Measurements from ENCODE around the gene MYT1.

Gene MYT1

DNA sequence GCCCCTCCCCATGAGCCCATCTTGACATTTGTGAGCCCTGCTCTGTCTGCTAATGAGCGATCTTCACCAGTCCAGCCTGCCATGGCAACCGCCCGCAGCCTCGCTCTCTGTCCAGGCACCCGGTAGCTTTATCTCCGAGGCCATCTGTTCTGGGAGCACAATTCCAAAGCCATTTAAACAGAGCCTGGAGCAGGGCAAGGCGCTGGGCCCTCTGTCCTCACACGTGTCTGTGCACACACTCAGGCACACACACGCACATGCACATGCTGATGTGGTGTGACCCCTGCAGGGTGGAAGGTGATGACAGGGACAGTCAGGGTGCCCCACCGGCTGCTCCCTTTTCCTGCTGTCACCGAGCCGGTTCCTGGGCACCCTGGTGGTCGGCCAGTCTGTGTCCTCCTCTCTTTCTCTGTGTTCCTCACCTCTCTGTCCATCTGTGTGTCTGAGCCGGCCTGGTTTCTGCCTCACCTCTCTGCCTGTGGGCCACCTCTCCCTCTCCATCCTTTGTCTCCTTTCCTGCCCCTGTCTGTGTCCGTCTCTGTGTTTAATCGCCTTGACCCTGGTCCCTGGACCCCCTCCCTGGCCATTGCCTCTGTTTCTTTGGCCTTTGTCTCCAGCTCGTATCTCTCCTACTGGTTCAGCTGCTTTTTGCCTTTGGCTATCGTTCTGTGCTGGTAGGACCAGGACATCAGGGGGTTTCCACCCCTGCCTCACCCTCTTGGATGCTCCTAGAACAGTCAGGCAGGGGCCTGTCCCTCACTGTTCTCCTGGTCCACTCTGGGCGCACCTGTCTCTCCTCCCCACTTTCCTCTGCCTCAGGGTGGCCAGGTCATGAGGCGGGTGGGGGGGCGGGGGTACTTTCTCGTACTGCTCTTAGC, 8.8 kb upstream of the MYT1 start:
- DNase-seq: no peak

DNA sequence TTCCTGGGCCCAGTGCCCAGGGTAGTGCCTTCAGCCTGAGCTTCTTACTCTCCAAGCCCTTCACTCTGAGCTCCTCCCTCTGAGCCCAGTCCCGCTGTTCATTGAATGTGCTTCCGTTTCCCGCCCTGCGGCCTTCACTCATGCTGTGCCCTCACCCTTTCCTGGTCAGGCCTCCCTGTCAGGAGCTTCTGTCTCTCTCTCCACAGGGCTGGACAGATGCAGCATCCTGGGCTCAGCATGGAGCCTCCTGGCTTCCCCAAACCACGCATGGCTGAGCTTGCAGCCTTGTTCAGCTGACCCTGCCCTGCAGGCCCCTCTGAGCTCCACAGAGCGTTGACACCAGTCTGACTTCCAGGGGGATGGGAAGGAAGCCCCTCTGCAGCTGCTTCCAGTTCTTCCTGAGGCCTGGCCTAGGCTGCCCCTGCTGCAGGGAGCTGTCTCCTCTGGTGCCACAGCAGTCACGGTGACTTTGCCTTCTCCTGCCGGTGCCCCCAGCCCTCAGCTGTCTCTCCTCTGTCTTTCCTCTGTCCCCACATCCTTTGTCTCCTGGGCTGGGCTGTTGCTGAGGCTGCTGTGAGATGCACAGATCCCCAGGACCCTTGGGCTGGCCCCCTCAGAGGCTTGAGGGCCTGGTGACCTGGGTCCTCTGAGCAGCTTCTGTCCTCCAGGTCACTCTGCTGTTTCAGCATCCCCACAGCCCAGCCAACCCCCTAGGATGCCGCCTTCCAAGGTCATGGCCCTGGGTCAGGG, 7.9 kb upstream of the MYT1 start:
- DNase-seq: no peak

DNA sequence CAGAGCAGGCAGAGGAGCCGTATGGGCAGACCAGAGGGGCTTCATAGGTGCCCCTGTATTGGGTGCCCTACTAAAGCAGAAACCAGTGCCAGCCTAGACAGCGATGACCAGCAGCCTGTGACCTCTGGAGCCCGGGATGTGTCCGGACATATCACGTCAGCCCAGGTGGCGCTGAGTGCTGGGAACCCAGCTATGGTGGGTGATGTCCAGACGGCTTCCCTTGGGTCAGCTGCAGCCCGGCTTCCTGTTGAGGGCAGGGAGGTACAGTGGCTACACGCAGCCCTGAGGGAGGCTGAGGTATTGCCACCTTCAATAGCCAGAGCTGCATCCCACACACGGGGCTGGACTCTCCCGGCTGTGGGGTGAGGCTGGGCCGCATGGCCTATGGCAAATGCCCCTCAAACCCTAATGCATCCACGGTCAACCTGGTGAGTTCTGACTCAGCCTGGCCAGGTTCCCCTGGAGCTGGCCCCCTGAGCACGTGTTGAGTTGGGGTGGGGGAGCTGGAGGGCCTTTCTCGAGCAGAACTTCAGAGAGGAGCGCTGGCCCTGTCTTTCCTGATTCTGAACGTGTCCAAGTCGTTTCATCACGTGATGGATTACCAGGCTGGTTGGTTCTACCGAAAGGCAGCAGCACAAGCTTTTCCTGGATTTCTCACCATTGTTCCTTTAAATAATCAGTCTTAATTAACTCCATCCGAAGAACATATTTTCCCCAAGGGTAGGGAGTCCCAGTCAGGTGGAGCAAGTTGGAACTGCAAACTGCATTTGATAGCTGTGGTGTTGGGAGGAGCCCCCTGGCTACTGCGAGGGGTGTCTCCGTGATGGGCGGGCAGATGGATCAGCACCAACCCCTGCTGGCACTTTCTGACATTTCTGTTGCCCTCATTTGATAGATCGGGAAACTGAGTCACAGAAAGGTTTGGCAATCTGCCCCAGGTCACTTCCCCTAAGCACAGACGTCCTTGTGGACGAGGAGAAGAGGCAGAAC, 7.1 kb upstream of the MYT1 start:
- DNase-seq: no peak

DNA sequence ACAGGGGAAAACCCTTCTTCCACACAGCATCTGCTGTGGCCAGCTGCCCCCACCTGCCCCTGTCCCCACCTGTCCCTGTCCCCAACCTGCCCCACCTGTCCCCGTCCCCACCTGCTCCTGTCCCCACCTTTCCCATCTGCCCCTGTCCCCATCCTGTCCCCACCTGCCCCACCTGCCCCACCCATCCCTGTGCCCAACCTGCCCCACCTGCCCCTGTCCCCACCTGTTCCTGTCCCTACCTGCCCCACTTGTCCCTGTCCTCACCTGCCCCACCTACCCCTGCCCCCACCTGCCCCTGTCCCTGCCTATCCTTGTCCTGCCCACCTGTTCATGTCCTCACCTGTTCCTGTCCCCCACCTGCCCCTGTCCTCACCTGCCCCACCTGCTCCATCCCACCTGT, 6.4 kb upstream of the MYT1 start:
- DNase-seq: no peak

DNA sequence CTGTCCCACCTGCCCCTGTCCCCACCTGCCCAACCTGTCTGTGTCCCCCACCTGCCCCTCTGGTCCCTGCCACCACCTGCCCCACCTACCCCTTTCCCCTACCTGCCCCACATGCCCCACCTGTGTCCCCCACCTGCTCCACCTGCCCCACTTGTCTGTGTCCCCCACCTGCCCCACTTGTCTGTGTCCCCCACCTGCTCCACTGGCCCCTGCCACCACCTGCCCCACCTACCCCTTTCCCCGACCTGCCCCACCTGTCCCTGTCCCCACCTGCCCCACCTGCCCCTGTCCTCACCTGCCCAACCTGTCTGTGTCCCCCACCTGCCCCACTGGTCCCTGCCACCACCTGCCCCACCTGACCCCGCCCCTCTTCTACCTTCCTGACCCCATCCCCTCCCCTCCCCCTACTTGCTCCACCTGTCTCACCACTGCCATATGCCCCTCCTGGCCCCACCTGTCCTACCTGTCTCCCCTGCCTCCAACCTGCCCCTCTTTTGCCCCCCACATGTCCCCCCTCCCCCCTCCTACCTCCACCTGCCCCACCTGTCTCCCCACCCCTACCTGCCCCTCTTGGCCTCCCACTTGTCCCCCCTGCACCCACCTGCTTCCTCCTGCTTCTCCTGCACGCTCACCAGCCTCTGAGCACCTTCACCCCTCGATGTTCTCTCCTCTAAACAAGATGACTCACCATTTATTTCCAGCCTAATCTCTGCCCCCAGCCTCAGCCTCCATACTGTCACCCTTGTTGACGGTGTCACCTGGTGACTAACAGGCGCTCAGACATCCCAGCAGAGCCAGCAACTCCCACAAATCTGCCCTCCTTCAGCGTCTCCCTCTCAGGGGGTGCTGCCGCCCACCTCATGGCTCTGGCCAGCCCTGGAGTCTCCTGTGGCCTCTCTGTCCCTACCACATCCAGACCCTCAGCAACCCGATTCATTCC, 5.6 kb upstream of the MYT1 start:
- no peak for DNase-seq

DNA sequence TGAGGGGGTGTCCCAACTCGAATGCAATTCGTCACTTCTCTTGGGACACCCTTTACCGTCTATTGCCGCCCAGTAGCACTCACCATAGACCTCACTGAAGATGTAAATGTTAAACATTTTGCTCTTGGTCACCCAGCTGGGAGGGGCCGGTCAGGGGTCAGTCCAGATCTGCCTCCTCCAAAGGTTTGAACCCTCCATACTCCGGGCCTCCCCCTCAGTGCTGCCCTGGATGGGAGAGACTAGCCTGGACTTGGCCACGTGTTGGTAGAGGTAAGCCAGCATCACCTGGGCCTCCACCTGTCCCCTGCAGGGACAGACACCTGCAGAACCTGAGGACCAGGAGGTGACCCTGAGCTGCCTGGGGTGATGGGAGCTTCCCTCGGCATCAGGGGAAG, 5.0 kb upstream of the MYT1 start:
- DNase-seq: no peak

DNA sequence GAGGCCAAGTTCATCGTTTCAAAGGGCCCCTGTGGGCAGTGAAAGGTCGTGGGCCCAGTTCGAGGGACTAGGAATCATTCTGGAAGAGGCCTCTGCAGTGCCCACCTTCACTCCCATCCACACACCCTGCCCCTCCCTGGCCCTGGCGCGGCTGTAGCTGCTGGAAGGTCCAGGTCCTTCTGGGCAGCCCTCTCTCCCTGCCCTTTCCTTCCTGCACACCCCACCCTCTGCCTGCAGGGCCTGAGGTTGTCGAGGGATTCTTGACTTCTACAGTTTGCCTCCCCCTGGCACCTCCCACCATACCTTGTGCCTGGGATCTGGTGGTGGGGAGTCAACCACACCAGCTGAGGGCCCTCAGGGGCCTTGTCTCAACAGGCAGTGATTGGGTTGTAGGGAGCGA, 4.5 kb upstream of the MYT1 start:
- DNase-seq: no peak

DNA sequence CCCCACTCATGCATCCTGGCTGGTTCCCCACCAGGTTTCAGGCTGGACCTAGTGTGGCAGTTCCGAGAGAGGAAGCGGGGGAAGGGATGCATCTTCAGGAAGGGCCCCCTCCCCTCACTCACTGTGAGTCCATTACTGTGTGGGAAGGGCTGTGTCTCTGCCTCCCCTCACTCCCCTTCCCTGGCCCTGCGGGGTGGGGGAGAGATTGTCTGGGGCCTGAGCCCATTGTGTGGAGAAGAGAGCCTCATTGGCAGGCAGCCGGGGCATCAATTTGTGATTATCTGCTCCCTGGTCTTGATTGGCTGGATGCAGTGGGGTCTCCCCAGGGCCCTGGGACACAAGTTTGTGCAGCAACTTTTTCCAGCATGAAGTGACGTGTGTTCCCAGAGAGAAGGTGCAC, 4.1 kb upstream of the MYT1 start:
- DNase-seq: no peak

DNA sequence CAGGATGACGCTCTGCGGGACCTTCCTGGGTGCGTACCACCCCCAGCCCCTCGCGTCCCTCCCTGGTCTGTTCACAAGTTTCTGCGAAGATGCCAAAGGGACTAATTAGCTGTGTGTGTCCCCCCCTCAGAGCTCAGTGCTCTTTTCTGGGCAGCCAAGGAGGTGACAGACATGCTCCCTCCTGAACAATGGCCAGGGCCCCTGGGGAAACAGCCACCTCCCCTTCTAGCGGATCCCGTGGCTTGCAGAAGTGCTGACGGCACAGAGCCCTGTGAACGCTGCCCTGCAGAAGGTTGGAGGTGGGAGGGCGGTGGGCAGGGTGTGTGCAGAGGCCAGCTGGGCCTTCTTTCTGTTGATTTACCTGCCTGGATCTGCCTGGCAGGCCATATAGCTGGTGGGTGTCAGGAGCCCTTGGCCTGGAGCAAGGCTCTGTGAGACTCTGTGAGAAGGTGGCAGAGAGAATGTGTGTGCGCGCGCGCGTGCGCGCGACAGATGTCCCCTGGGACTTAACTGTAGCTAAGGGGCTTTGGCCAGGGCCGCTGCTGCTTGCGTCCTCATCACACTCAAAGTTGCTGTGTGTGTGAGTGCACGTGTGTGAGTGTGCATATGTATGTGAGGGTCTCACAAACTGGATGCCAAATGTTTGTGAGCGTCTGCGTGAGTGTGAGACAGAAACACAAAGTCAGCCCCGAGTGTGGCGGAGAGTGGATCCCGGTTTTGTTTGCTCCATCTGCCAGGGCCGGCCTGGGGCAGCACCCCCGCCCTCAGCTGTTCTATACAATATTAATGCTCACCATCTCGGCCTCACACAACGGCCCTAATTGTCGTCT, 3.5 kb upstream of the MYT1 start:
- no peak for DNase-seq

DNA sequence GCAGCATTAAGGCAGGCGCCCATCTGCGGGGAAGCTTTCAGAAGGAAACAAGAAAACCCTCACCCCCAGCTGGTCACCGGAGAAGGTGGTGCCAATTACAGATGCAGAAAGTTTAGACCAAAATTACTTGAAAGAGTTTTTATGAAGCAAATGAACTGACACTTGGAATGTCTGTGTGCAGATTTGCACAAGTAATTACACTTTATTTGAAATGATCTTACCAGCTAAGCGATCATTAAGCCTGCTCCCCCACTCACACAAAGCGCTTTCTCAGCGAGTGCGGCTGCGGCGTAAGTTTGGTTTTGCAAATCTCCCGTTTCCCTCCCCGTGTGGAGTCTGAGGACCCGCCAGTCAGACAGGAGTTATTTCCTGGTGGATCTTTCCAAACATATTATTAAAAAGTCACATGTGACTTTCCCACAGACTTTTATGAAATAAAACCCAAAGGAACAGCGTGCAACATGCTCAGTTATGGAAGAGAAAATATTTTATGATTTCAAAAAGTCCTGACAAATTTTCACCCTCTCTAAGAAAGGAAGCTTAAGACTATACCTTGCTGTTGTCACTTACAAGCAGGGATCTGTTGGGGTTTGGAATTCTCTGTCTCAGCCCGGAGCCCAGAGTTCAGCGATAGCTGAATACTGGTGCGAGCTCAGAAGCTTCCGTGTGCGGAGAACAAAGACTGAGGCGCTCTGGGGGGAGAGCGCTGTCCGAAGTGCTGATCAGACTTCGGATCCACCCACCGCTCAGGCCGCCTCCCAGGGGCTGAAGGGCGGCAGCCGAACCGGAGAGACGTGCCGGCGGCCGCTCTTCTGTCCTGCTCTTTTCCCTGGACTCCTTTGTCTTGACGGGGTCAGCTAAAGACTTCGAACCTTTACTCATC, 2.7 kb upstream of the MYT1 start:
- peak; percentile 31 for DNase-seq

DNA sequence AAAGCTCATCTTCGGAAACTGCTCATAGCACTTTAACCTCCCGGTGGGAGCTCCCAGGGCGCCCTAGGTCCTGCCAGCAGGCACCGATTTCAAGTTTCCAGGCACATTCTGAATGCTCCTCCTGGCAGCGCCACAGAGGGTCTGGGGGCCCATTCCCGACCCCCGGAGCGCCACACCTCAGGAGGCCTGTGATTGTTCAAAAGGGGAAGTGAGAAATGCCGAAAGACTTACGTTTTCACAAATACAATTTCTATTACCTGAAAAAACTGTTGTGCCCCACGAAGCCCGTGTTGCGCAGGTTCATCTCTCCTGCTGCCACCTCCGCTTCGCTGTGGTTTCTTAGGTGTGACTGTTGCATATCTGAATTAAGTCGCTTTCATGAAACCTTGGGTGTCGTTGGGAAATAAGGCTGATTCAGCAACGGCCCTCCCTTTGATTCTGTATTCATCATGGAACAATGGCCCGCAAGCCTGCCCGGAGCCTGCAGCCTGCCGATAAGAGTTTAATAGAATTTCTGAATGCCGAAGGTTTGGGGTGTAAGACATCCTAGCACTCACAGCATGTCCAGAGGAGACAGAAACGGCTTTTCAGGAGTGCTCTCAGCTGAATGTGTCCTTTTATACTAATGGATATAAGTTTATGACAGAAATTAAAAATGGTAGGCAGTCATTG, 1.9 kb upstream of the MYT1 start:
- DNase-seq: no peak

DNA sequence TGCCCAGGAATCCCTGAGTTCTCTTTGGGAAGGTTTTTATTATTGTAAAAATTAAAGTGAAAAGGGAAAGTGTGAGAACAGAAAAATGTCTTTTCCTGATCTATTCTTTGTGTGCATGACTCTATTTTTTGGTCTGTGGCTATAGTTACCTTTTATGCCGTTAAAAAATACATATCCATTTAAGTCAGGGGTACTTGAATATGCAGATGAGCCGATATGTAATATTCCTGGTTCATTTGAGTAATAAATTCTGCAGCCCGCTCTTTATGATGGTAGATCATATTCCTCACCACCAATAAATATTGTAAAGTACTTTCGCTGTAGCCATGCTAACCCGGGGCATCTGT, 503 bp upstream of the MYT1 start:
- no peak for DNase-seq

DNA sequence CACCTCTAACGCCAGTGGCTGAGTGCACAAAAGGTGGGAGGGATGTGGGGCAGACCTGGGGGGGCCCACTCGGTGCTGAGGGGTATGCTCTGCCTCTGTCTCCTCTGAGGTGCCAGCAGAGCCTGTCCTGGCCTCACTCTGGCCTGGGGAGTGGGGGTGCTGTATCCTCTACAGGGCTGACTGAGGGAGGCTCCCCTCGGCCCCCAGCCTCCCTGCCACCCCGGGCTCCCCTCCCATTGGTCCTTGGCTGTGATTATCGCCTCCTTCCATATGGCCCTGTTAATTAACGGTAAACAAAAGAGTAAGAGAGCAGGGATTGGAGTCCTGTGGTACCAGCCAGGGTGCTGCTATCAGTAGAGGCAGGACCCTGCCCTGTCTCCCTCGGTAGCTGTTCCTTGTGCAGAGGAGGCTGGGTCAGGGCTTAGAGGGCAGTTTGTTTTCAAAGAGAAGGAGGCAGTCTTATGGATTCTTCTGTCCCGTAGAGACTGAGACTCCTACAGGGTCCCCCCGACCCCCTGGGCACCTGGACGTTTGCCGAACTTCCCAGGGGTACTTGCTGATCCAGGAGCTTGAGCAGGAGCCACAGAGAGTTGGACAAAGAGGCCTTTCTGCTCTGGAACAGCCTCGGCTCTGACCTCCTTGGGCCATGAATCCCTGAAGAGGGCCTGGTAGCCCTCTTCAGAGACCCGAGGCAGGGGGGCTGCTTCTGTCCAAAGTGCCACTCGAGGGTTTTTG, 1.8 kb downstream of the MYT1 start:
- DNase-seq: no peak

DNA sequence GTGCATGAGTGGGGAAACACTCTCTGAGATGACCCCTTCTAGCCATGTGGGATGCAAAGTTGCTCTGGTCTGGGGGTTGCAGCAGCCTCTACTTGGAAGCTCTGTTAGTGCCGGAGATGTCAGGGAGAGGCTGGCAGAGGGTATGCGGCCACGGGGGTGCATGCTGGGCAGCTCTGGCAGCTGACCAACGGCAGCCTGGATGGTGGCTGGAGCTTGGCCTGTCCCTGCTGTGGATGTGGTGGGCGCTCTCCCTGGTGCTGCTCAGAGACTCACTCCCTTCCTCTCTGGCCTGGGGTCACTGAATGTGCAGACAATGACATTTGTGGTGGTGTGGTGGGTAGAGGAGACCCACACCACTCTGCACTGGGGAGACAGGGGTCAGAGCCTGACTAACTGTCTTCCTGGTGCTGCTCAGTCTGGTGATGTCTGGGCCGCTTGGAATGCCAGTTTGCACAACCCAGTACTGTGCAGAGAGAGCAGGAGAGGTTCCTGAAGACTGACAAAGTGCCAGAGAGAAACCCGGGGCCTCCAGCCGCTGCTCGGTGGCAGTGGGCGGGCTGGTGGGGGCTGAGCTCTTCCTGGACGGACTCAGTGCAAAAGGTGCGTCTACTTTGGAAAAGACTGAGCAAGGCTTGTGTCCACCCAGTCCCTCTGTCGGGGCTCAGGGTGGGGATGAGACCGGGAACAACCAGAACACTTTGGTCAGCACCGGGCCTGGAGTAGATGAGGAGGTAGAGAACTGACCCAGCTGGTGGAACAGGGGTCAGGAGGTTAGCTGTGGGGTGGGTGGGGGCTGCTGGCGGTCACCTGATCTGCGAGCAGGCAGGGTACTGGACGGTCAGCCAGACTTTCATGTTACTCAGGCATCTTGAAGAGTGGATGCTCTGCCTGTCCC, 2.7 kb downstream of the MYT1 start:
- no peak for DNase-seq

DNA sequence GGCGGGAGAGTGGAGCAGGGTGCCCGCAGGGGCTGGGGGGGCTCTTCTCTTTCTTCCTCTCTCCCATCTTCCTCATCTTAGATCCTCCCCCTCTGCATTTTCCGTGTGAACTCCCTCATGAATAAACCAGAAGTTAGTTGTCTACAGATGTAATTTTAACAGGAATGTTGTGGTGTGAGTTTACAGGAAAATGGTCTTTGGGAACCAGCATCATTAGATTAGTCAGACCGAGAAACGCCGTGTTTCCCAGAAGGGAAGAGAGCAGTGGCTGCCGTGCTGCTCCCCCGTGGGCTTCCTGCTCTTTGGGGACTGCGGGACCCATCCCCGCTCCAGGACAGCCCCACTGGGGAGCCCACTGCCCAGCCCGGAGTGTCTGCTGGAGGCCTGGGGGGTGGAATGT, 3.4 kb downstream of the MYT1 start:
- DNase-seq: no peak

DNA sequence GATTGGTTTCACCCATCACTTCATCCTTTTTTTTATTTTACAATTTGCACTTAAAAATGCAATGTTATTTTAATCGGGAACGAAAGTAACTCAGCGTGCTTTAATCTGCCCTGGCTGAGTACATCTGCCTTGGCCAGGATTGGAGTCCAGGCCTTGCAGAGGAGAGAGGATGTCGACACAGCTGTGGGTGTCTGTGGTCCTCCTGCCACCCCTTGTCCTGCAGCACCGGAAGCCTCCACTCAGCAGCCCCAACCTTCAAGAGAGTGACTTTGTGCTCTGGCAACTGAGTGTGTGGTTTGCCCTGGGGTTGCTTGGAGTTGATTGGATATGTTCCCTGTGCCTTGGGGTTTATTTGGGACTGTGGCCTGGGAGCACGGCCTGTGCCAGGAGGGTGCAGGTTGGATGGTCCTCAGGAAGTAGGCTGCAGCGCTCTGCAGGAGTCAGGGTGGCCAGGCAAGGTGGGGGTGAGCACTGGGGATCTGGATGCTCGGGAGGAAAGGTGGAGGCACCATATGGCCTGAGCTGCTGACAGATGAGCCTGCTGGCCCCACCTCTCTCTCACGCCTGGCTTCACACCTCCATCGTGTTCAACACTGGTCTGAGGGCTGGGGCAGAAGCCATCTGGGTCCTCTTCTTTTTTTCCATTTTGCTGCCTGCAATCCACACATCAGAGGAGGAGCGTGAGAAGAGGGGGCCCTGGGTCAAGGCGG, 4.3 kb downstream of the MYT1 start:
- DNase-seq: no peak

DNA sequence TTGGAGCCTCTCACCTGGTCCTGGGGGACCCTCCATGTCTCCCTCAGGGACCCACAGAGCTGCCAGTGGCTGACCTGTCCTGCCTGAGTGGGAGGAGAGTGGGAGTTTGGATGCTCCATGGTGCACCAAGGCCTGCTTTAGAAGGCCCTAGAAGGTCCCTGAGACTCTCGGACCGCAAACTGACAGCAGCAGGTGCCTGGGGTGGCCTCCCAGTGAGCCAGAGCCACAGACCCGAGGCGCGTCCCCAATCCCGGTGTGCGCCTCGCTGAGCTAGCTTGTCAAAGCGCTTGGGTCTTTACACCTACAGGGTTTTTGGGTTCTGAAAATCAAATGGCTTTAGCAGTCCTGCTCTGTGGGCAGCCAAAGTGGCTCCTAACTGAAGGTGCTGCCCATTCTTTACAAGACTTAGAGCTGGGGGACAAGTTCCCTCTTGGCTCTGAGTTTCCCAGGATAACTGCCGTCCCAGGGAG, 4.9 kb downstream of the MYT1 start:
- no peak for DNase-seq

Data from fibroblast of skin of abdomen (primary cell).